Measurements from ENCODE around the gene RAB1A.

RAB1A gene

DNA sequence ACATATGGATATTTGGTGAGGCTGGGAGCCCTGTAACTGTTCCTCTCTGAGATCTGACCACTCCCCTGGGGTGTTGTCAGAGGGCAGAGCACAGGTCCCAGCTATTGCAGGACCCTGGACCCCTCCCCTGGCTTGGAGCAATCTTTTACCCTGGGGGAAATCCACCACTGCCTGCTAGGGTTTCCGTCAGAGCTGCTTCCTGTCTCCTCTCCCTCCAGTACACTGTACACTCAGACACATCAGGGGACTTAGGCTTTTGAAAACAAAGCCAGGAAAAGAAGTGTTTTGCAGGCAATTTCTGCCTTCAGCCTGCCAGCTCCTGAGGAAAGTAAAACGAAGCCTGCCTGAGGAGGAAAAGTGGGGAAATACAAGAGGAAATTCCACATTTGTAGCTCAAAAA is 86.9 kb downstream of the RAB1A start:
- TF ChIP-seq, protein P1, sequence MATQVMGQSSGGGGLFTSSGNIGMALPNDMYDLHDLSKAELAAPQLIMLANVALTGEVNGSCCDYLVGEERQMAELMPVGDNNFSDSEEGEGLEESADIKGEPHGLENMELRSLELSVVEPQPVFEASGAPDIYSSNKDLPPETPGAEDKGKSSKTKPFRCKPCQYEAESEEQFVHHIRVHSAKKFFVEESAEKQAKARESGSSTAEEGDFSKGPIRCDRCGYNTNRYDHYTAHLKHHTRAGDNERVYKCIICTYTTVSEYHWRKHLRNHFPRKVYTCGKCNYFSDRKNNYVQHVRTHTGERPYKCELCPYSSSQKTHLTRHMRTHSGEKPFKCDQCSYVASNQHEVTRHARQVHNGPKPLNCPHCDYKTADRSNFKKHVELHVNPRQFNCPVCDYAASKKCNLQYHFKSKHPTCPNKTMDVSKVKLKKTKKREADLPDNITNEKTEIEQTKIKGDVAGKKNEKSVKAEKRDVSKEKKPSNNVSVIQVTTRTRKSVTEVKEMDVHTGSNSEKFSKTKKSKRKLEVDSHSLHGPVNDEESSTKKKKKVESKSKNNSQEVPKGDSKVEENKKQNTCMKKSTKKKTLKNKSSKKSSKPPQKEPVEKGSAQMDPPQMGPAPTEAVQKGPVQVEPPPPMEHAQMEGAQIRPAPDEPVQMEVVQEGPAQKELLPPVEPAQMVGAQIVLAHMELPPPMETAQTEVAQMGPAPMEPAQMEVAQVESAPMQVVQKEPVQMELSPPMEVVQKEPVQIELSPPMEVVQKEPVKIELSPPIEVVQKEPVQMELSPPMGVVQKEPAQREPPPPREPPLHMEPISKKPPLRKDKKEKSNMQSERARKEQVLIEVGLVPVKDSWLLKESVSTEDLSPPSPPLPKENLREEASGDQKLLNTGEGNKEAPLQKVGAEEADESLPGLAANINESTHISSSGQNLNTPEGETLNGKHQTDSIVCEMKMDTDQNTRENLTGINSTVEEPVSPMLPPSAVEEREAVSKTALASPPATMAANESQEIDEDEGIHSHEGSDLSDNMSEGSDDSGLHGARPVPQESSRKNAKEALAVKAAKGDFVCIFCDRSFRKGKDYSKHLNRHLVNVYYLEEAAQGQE (IDR thresholded peaks at IDR 0.05; ENCODE audit: insufficient read depth in 1 of 2, low read depth in 2 of 2, low read length in 2 of 2): no peak
- TF ChIP-seq POLR2AphosphoS5 (IDR thresholded peaks at IDR 0.05; ENCODE audit: low read depth, low read length) (no peak), TAF1 (IDR thresholded peaks at IDR 0.05; ENCODE audit: borderline replicate concordance, insufficient read depth, low read length) (no peak), FOXP2 (optimal IDR thresholded peaks at IDR 0.05; ENCODE audit: borderline replicate concordance, extremely low read depth, extremely low read length, insufficient read depth) (no peak), SIN3A (IDR thresholded peaks at IDR 0.05; ENCODE audit: borderline replicate concordance, insufficient read depth, low read length) (no peak)

DNA sequence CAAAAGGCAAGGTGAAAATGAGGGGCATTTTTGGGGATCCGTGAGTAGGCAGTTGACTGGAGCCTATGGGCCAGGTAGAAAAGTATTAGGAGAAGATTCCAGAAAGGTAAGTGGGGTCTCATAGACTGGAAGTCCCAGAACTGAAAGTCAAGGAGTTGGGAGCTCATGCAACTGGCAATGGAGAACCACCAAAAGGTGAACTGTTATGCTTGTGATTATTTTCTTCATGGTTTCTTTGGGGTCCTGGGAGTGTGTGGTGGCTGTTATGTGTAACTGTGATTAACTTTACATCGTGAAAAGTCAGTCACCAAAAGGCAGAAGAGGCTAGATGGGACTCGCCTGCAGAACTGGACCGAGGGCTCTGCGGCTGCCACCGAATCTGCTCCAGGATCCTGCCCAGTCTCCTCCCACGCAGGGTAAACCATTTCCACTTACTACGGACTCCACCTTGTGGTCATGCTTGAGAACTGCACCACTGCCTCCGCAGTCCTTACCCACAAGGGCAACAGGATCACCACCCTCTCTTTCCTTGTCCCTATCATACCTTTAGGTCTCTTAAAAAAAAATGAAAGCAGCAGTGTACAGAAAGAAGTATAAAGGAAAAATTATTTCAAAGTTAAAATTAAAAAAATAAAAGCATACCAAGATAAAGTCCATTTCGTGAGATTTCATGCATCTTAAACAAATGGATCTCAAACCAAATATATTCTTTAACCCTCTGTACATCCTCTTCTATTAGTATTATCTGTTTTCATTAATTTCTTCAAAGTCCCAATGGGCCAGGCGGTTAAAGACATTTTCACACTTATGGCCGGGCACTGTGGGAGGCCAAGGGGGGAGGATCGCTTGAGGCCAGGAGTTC is 89.3 kb downstream of the RAB1A start:
- TF ChIP-seq FOXP2 (optimal IDR thresholded peaks at IDR 0.05; ENCODE audit: borderline replicate concordance, extremely low read depth, extremely low read length, insufficient read depth): peak; percentile 41
- no peak for TF ChIP-seq POLR2AphosphoS5 (IDR thresholded peaks at IDR 0.05; ENCODE audit: low read depth, low read length)
- TF ChIP-seq, protein P1 (IDR thresholded peaks at IDR 0.05; ENCODE audit: insufficient read depth in 1 of 2, low read depth in 2 of 2, low read length in 2 of 2): no peak
- TF ChIP-seq SIN3A (IDR thresholded peaks at IDR 0.05; ENCODE audit: borderline replicate concordance, insufficient read depth, low read length): no peak
- no peak for TF ChIP-seq TAF1 (IDR thresholded peaks at IDR 0.05; ENCODE audit: borderline replicate concordance, insufficient read depth, low read length)

DNA sequence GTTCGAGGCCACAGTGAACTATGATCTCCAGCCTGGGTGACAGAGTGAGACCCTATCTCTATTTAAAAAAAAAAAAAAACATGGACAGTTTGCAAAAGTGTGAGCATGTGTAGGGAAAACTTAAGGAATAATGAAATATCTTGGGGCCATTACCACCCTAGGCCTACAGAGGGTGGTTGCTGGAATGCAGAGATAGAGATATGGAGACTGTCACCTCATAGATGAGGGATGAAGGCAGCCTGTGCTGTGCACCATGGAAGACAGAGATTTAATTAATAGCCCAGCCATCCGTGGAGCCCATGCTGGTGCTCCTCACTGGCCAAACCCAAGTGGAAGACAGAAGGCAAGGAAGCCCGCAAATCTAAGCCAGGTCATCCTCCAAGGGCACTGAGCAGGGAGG is 90.3 kb downstream of the RAB1A start:
- TF ChIP-seq POLR2AphosphoS5 (IDR thresholded peaks at IDR 0.05; ENCODE audit: low read depth, low read length) (no peak), TAF1 (IDR thresholded peaks at IDR 0.05; ENCODE audit: borderline replicate concordance, insufficient read depth, low read length) (no peak), FOXP2 (optimal IDR thresholded peaks at IDR 0.05; ENCODE audit: borderline replicate concordance, extremely low read depth, extremely low read length, insufficient read depth) (no peak), SIN3A (IDR thresholded peaks at IDR 0.05; ENCODE audit: borderline replicate concordance, insufficient read depth, low read length) (no peak)
- TF ChIP-seq, protein P1 (IDR thresholded peaks at IDR 0.05; ENCODE audit: insufficient read depth in 1 of 2, low read depth in 2 of 2, low read length in 2 of 2): no peak

DNA sequence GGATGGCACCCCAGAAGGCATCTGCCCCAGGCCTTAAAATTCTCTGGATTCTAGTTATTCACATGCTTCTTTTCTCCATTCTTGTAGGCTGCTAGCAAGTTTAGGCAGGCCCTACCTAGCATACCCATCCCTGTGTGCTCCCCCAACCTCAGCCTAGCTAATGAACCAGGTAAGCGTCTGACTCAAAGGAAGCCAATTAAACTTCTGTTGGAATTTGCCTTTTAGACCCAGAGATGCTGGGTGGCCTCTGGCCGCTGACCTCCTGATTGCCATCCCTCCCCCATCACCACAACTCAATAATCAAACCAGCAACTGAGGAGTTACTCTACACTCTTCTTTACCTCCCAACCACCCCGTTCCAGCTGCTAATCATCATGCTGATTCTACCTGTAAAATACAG is 92.7 kb downstream of the RAB1A start:
- TF ChIP-seq POLR2AphosphoS5 (IDR thresholded peaks at IDR 0.05; ENCODE audit: low read depth, low read length): no peak
- no peak for TF ChIP-seq FOXP2 (optimal IDR thresholded peaks at IDR 0.05; ENCODE audit: borderline replicate concordance, extremely low read depth, extremely low read length, insufficient read depth)
- no peak for TF ChIP-seq TAF1 (IDR thresholded peaks at IDR 0.05; ENCODE audit: borderline replicate concordance, insufficient read depth, low read length)
- TF ChIP-seq SIN3A (IDR thresholded peaks at IDR 0.05; ENCODE audit: borderline replicate concordance, insufficient read depth, low read length): no peak
- TF ChIP-seq, protein P1 (IDR thresholded peaks at IDR 0.05; ENCODE audit: insufficient read depth in 1 of 2, low read depth in 2 of 2, low read length in 2 of 2): no peak

Data from PFSK-1 (cell line).